Measurements from ENCODE around the gene RAB11FIP4.

DNA sequence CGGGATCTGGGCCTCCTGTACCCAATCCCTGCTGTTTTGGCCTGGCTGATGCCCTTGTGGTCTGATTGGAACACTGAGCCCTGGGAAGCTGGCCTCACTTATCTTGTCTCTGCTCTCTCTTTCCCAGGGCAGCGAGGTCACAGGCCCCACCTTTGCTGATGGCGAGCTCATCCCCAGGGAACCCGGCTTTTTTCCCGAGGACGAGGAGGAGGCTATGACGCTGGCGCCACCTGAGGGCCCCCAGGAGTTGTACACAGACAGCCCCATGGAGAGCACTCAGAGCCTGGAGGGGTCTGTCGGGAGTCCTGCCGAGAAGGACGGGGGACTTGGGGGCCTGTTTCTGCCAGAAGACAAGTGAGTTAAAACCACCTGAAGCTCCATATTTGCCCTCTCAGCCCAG, 126.0 kb downstream of the RAB11FIP4 start:
- TF ChIP-seq, protein P1, sequence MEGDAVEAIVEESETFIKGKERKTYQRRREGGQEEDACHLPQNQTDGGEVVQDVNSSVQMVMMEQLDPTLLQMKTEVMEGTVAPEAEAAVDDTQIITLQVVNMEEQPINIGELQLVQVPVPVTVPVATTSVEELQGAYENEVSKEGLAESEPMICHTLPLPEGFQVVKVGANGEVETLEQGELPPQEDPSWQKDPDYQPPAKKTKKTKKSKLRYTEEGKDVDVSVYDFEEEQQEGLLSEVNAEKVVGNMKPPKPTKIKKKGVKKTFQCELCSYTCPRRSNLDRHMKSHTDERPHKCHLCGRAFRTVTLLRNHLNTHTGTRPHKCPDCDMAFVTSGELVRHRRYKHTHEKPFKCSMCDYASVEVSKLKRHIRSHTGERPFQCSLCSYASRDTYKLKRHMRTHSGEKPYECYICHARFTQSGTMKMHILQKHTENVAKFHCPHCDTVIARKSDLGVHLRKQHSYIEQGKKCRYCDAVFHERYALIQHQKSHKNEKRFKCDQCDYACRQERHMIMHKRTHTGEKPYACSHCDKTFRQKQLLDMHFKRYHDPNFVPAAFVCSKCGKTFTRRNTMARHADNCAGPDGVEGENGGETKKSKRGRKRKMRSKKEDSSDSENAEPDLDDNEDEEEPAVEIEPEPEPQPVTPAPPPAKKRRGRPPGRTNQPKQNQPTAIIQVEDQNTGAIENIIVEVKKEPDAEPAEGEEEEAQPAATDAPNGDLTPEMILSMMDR (IDR thresholded peaks at IDR 0.05), result no peak
- TF ChIP-seq POLR2A (IDR thresholded peaks at IDR 0.05), result no peak
